Measurements from ENCODE around the gene TTC3.
"Not testable (repeated sequence)": the region's sequence is repeated elsewhere in the genome, so short reads cannot be mapped to it uniquely, and the experiment has no call there.

The TTC3 gene

GRCh38 chr21:37098751-37099150, 25.7 kb downstream of the TTC3 start:
- TF ChIP-seq ZNF274 (IDR thresholded peaks at IDR 0.05; ENCODE audit: low read depth, low read length) = no peak
- H3K4me3 ChIP-seq (ENCODE audit: low read length) = no peak overlapping the region

- TF ChIP-seq ZNF274 (IDR thresholded peaks at IDR 0.05; ENCODE audit: low read depth, low read length) = no peak
- H3K4me3 ChIP-seq (ENCODE audit: low read length) = no peak overlapping the region
Observed at GRCh38 chr21:37100316-37100715, 27.3 kb downstream of the TTC3 start.

- TF ChIP-seq ZNF274 (IDR thresholded peaks at IDR 0.05; ENCODE audit: low read depth, low read length) = no peak
- no peak overlapping the region for H3K4me3 ChIP-seq (ENCODE audit: low read length)
Observed at GRCh38 chr21:37101384-37101783, 28.3 kb downstream of the TTC3 start.

- H3K4me3 ChIP-seq (ENCODE audit: low read length) = not testable (repeated sequence)
Observed at GRCh38 chr21:37102746-37103145, 29.7 kb downstream of the TTC3 start.

- no peak for TF ChIP-seq ZNF274 (IDR thresholded peaks at IDR 0.05; ENCODE audit: low read depth, low read length)
- no peak overlapping the region for H3K4me3 ChIP-seq (ENCODE audit: low read length)
Observed at GRCh38 chr21:37106998-37107397, 33.9 kb downstream of the TTC3 start.

DNA sequence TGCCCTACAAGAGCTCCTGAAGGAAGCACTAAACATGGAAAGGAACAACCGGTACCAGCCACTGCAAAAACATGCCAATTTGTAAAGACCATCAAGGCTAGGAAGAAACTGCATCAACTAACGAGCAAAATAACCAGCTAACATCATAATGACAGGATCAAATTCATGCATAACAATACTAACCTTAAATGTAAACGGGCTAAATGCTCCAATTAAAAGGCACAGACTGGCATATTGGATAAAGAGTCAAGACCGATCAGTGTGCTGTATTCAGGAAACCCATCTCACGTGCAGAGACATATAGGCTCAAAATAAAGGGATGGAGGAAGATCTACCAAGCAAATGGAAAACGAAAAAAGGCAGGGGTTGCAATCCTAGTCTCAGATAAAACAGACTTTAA, 38.0 kb downstream of the TTC3 start:
- H3K4me3 ChIP-seq (ENCODE audit: low read length) = not testable (repeated sequence)

DNA sequence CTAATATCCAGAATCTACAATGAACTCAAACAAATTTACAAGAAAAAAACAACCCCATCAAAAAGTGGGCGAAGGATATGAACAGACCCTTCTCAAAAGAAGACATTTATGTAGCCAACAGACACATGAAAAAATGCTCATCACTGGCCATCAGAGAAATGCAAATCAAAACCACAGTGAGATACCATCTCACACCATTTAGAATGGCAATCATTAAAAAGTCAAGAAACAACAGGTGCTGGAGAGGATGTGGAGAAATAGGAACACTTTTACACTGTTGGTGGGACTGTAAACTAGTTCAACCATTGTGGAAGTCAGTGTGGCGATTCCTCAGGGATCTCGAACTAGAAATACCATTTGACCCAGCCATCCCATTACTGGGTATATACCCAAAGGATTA, 41.2 kb downstream of the TTC3 start:
- not testable (repeated sequence) for H3K4me3 ChIP-seq (ENCODE audit: low read length)

DNA sequence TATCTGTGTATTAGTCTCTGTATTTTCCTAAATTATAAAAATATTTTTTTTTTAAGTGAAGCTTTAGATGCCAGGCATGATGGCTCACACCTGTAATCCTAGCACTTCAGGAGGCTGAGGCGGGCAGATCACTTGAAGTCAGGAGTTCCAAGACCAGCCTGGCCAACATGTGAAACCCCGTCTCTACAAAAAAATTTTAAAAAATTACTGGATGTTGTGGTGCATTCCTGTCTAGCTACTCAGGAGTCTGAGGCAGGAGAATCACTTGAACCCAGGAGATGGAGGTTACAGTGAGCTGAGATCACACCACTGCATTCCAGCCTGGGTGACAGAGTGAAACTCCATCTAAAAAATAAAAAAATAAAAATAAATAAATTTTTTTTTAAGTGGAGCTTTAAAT, 43.4 kb downstream of the TTC3 start:
- not testable (repeated sequence) for H3K4me3 ChIP-seq (ENCODE audit: low read length)

GRCh38 chr21:37117204-37117603, 44.1 kb downstream of the TTC3 start:
- no peak for TF ChIP-seq ZNF274 (IDR thresholded peaks at IDR 0.05; ENCODE audit: low read depth, low read length)

DNA sequence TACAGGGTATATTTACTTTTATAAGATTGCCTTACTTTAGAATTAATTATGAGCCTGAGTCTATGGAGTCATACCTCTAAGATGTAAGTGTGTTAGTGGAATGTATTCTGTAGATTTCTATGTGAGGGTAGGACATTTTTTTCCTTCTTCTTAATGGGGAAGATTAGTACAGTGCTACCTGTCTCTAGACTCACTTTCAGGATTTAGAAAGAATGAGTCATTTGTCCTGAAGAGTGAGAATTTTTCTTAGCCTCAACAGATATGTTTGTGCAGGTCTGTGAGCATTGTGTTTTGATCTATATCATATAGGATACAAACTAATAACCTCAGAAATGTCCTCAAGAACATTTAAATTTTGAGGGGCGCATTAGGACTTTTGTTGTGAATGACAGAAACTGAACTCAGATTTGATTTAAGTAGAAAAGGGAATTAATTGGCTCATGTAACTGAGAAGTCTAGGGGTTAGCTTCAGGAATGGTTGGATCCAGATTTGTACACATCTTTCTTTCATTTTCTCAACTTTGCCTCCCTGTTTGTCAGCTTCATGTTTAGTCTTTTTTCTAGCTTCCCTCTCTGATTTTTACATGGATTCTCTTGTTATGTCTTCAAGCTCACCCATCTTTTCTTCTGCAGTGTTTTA, 45.3 kb downstream of the TTC3 start:
- TF ChIP-seq ZNF274 (IDR thresholded peaks at IDR 0.05; ENCODE audit: low read depth, low read length) = no peak
- H3K4me3 ChIP-seq (ENCODE audit: low read length) = no peak overlapping the region

More at GRCh38 chr21:37117204-37117603, 44.1 kb downstream of the TTC3 start:
- H3K4me3 ChIP-seq (ENCODE audit: low read length) = no peak overlapping the region

GRCh38 chr21:37119421-37120218, 46.6 kb downstream of the TTC3 start:
- TF ChIP-seq ZNF274 (IDR thresholded peaks at IDR 0.05; ENCODE audit: low read depth, low read length) = no peak
- H3K4me3 ChIP-seq (ENCODE audit: low read length) = no peak overlapping the region

DNA sequence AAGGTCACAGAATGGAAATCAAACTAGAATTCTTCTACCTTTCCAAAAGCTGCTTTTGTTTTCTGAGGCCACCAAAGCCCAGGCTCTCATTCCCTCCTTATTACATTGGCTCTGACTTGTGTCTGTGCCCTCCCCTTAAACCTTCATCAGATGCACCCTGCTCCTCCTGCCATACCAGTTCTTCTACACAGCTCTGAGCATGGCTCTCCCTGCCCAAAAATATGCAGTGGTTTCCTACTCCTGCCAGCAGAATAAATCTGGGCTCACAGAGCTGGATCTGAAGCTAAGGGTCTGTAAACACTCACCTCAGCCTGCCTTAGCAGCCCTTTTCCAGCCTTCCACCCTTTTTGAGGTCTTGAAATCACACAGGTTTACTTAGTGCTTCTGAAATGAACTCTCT, 55.0 kb downstream of the TTC3 start:
- TF ChIP-seq ZNF274 (IDR thresholded peaks at IDR 0.05; ENCODE audit: low read depth, low read length) = no peak
- H3K4me3 ChIP-seq (ENCODE audit: low read length) = no peak overlapping the region

GRCh38 chr21:37130971-37131370, 57.9 kb downstream of the TTC3 start:
- TF ChIP-seq ZNF274 (IDR thresholded peaks at IDR 0.05; ENCODE audit: low read depth, low read length) = no peak

GRCh38 chr21:37136261-37136660, 63.2 kb downstream of the TTC3 start:
- no peak for TF ChIP-seq ZNF274 (IDR thresholded peaks at IDR 0.05; ENCODE audit: low read depth, low read length)
- H3K4me3 ChIP-seq (ENCODE audit: low read length) = no peak overlapping the region

More at GRCh38 chr21:37130971-37131370, 57.9 kb downstream of the TTC3 start:
- no peak overlapping the region for H3K4me3 ChIP-seq (ENCODE audit: low read length)

DNA sequence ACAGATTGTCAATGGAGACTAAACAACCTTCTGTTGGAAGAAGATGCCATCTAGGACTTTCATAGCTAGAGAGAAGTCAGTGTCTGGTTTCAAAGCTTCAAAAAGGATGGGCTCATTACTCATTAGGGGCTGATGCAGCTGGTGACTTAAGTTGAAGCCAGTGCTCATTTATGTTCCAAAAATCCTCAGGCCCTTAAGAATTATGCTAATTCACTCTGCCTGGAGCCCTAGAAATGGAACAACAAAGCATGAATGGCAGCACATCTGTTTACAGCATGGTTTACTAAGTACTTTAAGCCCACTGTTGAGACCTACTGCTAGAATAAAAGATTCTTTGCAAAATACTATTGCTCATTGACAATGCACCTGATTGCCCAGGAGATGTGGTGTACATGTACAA, 63.7 kb downstream of the TTC3 start:
- no peak for TF ChIP-seq ZNF274 (IDR thresholded peaks at IDR 0.05; ENCODE audit: low read depth, low read length)

DNA sequence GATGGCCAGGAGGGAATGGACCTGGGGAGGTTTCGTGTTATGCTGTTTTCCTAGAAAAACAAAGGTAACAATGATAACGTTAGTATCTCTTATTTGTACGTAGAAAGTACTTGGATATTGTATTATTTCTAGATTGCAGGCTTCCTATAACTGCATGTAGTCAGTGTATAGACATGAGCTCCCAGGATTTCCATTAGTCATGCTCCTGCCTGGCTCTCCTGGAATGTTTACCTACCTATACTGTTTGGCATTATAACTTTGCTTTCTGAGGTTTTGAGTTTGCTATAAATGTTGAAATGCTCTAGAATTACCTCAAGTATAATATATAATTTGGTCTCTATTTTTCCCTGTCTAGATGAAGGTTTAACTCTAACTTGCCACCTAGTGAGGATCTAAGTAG, 66.1 kb downstream of the TTC3 start:
- TF ChIP-seq ZNF274 (IDR thresholded peaks at IDR 0.05; ENCODE audit: low read depth, low read length) = no peak

More for the DNA sequence above, 63.7 kb downstream of the TTC3 start:
- H3K4me3 ChIP-seq (ENCODE audit: low read length) = no peak overlapping the region

More for the DNA sequence above, 66.1 kb downstream of the TTC3 start:
- no peak overlapping the region for H3K4me3 ChIP-seq (ENCODE audit: low read length)
